NOMO-1 treated with DMSO at 0.1 percent for 48 hours (cell line): ENCODE data around the gene COL4A2.
A peak's percentile ranks its signal among the peaks of the same experiment; 100 is the strongest.

Experiments used
- DNase-seq: peaks from one replicate; lab custom pipeline; 2025; ENCODE audit not compliant: unreplicated experiment; lab: John Stamatoyannopoulos, UW

COL4A2 gene

GRCh38 chr13:110351636-110352420 lies 44.7 kb downstream of the COL4A2 start:
- DNase-seq, result no peak

DNA sequence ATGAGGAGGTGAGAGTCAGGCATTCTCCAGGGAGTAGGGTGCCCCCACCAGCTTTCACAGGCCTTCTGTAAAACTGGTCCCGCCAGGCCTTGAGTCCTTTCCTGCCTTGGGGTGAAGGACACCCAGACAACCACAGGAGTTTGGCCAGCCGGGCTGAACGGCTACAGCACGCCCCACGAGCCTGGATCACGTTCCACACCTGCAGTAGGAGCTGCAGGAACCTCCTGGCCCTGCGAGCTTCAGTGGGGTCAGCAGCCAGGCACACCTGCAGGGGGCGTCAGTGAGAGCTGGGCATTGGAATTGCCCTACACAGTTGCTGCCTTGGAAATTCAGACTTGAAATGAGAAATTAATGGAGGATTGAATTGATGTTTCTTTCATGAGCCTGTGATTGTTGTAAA lies 45.7 kb downstream of the COL4A2 start:
- no peak for DNase-seq

DNA sequence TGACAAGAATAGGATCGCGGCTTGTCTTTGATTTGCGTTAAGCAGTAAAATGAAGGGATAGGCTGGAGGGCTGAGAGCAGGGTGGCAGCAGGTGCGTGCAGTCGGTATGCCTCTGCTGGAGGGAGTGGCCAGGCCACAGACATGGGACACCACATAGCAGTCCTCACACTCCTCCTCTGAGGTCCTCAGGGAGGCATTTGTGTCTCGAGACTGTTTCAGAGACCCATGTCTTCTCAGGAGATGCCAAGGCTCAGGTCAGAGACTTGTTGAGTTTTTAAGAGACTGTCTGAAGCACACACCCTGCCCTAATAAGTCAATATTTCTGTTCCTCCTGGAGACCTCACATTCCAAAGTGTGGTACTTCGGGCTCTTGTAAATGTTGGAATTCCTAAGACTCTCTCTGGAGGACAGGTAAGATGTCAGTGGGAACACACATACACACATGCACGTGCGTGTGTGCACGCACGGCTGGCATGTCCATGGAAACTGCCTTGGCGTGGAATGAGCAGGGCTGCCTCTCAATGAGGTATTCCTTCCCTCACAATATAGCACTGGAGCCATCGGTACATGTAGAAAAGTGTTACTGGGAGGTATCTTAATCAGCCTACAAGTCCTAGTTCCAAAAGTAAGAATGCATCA lies 46.4 kb downstream of the COL4A2 start:
- DNase-seq, result no peak

DNA sequence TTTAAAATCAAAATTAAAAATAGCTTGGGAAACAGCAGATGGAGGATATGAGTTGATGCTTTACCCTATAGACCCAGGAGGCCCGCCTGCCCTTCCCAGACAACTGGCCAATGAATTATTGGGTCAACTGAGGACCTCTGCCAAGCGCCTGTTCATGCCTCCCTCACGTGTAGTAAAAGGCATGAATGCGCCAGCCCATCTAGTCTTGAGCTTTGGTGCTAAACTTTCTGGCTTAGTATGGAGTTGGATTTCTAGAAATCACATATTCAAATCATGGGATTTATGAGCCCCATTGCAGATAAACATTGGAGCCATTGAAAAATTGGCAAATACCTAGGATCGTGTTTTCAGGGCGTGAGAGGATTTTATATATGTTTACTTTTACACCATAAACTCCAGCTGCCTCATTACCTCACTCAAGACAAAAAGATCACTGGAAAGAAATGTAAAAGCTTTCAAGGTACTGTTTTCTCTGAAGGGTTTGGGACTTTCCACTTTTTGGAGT lies 47.1 kb downstream of the COL4A2 start:
- no peak for DNase-seq

- DNase-seq, result no peak
Observed at GRCh38 chr13:110354715-110355473, 47.8 kb downstream of the COL4A2 start.

- DNase-seq, result no peak
Observed at GRCh38 chr13:110356362-110356761, 49.3 kb downstream of the COL4A2 start.

DNA sequence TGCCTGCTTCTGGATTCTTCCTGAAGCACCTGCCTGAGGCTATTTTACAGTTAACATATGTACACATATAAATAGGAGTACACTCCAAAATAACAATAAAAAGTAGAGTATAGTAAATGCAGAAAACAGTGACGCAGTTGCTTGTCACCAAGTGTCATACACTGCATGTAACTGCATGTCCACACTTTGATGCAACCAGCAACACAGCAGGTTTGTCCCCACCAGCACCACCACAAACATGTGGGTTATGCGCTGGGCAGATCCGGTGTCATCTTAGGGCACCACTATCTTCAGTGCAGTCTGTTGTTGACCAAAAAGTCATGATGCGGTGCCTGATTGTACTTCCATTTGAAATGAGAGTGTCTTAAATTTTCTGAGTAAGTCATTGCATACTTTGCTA lies 51.3 kb downstream of the COL4A2 start:
- no peak for DNase-seq

- DNase-seq, result no peak
Observed at GRCh38 chr13:110359840-110360301, 52.8 kb downstream of the COL4A2 start.

- no peak for DNase-seq
Observed at GRCh38 chr13:110360598-110360997, 53.5 kb downstream of the COL4A2 start.

DNA sequence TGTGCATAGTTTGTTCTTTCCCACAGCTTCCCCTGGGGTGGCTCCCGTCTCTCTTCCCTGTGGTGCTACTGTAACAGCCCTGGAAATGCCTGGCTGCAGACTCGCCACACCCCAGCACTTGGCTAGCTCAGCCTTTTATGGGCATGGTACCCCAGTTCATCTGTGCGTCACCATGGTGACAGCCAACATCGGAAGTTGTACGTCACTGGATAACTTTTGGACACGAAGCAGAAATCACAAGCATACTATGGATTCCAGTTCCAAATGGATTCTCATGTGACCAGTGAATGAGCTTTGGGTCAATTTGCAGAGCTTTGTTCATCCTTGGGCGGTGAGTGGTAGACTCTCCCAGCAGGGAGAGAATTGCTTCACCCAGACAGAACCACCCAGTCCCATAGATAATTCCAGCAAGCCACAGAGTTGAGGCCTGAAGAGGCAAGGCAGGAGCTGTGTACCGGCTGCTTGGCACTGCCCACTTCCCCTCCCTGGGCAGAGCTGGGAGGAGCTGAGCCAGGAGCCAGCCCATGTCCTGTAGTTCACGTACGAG lies 54.4 kb downstream of the COL4A2 start:
- DNase-seq, result no peak

DNA sequence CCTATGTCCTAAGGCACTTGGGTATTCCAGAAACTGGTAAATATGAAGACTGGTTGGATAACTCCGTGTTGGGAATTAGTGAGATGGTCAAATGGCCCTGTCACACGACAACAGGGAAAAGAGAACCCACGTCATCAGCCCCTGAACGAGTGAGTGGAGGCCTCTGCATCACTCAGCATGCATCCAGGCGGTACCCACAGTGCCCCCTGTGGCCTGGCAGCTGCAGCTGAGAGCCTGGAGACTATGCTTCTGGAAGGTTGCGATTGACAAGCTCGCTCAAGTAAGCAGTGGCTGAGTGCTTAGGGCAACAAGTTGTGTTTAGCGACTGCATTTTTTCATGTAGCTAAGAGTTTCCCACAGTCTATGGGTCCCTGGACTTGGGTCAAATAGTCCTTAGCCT lies 55.9 kb downstream of the COL4A2 start:
- DNase-seq, result no peak

DNA sequence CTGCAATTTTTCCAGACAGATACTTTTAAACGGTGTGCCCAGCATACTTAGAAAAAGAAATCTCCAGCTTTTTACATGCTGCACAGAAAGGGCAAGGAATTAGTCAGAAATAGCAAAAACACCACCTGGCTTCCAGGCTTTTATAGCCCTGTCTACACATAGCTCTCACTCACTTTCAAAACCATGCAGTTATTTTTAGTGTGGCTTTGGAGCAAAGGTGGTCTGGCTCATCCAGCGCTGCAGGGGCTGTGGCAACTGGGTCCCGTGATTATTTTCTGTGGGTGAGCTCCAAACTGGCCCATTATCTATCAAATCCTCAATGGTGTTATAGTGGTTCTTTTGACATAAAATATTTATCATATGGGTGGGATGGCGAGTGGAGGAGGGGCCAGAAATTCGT lies 57.0 kb downstream of the COL4A2 start:
- no peak for DNase-seq

GRCh38 chr13:110365876-110366275 lies 58.8 kb downstream of the COL4A2 start:
- no peak for DNase-seq

- DNase-seq, result no peak
Observed at GRCh38 chr13:110366733-110367132, 59.6 kb downstream of the COL4A2 start.

- DNase-seq, result no peak
Observed at GRCh38 chr13:110367620-110368019, 60.5 kb downstream of the COL4A2 start.

DNA sequence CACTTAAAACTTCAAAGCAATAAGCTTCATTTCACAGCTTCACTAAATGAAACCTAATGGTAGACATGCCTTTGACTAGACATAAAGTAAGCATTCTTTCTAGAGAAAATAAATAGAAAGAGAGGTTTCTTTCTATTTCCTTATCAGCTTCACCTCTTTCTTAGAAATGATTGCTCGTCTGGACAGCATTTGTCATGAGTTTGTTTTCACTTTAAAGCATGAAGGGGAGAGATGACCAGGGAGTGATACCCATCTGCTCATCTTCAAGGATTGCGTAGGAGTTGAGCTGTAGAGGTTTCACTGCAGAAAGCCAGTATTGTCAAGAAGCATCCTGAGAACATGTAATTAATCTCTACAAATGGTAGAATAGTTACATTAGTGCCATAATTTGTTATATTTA lies 61.3 kb downstream of the COL4A2 start:
- no peak for DNase-seq

- no peak for DNase-seq
Observed at GRCh38 chr13:110369400-110369799, 62.3 kb downstream of the COL4A2 start.

GRCh38 chr13:110371550-110372465 lies 64.7 kb downstream of the COL4A2 start:
- DNase-seq, result peak; percentile 73

GRCh38 chr13:110372676-110373075 lies 65.6 kb downstream of the COL4A2 start:
- DNase-seq, result no peak

DNA sequence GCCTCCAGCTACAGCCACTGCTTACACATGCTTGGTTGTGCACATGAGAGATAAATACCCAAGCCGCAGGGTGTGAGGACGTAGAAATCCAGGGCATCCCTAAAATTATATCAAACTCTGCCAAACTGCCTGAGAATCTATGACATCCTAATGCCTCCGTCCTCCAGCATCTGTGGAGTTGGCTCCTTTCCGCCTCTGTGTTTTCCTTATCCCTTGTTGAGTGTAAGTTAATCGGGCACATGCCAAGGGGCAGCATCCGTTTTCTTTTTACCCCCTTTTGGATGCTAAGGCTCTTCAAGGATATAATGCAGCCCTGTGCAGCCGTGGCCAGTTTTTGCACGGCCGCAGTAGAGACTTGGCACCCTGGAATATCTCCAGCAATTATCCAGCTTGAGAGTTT lies 66.5 kb downstream of the COL4A2 start:
- no peak for DNase-seq
